ENCODE results near the gene MT1H. TPM values are rescaled to one million over a fixed set of nuclear protein-coding genes. Genes with fewer than 3 reads are reported as not detected.
"Not testable (repeated sequence)": the region's sequence is repeated elsewhere in the genome, so short reads cannot be mapped to it uniquely, and the experiment has no call there.

The MT1H gene
- total RNA-seq, 4 donors from 2014 or later, result 5.7 TPM; not detected in 3

GRCh38 chr16:56664506-56664905 lies 5.1 kb upstream of the MT1H start:
- no peaks in the 10 kb centered on the region for H3K36me3 ChIP-seq
- H3K4me1 ChIP-seq, result peaks cover 19 to 42% (median 19%) of the 10 kb centered on the region in 3 donors
- H3K4me3 ChIP-seq, result no peak overlapping the region
- TF ChIP-seq CTCF (IDR thresholded peaks at IDR 0.05) (no peak), POLR2A (IDR thresholded peaks at IDR 0.05) (no peak)
- H3K9me3 ChIP-seq, result no peaks in the 10 kb centered on the region
- H3K27me3 ChIP-seq, result peaks cover 0 to 100% (median 10%) of the 10 kb centered on the region in 4 donors
- H3K27ac ChIP-seq, result no peak overlapping the region
- 93 to 100% methylated on average over 1 of the region's 1 CpG for WGBS, 2 donors
- intact Hi-C loops (cut with DNase I), result no loop called here
- no peak for DNase-seq

GRCh38 chr16:56665286-56666261 lies 4.0 kb upstream of the MT1H start:
- H3K36me3 ChIP-seq; H3K4me3 ChIP-seq; H3K9me3 ChIP-seq; intact Hi-C loops (cut with DNase I); DNase-seq: not testable (repeated sequence)
- H3K27ac ChIP-seq, result peak overlapping the region in 1 of 4 donors; percentile 29
- peaks cover 0 to 100% (median 10%) of the 10 kb centered on the region in 4 donors for H3K27me3 ChIP-seq
- H3K4me1 ChIP-seq, result peaks cover 19 to 50% (median 25%) of the 10 kb centered on the region in 3 donors
- 67 to 72% methylated on average over 8 of the region's 8 CpGs for WGBS, 2 donors

- intact Hi-C loops (cut with DNase I), result no loop called here
- Histone ChIP-seq H3K27ac (peak within 1 kb of the TSS in 2 of 4 donors; percentile 31 to 61), H3K4me1 (peaks cover 14 to 47% (median 25%) of the 10 kb centered on the region in 3 donors), H3K27me3 (peaks cover 0 to 100% (median 4%) of the 10 kb centered on the region in 4 donors), H3K36me3 (no peaks in the 10 kb centered on the region), H3K4me3 (peak within 1 kb of the TSS in 3 of 4 donors; percentile 20 to 54 (median 40)), H3K9me3 (no peaks in the 10 kb centered on the region)
- WGBS, 2 donors, result 13 to 21% methylated on average over 28 to 30 of the region's 46 CpGs
- DNase-seq, result no peak
- peak in 2 of 4 donors; percentile 37 to 56 for TF ChIP-seq POLR2A (IDR thresholded peaks at IDR 0.05)
- no peak for TF ChIP-seq CTCF (IDR thresholded peaks at IDR 0.05)
Observed at GRCh38 chr16:56667581-56668571, 1.7 kb upstream of the MT1H start, which contains the start of gene MT1G. TSS of gene MT1G (minus strand) at chr16:56668065. CDS start at chr16:56667993, 72 bp downstream.

DNA sequence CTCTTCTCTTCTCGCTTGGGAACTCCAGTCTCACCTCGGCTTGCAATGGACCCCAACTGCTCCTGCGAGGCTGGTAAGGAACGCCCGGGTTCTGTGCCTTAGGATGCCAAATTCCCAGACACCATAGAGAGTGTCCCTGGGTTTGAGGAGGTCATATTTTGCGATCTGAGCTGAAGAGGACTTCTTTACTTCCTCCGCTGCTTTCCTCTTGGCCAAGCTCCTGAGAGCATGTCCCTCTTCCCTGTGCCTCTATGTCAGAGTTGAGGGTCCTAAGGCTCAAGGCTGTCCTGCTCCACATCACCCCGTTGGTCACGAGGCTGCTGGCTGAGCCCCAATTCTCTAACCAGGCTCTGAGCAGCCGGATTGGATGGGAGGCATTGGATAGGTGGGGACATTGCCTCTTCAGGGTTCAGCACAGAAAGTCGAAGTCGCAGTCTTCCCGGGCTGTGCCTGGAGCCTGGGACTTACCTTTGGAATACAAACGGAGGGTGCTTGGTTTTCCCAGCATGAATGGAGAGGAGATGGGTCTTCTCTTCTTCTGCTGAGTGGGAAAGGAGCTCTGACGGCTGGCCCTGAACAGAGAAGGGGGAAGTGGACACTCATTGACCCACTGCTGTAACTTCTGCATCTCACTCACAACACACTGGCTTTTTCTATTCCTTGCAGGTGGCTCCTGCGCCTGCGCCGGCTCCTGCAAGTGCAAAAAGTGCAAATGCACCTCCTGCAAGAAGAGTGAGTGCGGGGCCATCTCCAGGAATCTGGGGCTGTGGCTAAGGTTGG lies 416 bp downstream of the MT1H start:
- Histone ChIP-seq H3K27ac (no peak overlapping the region), H3K36me3 (no peaks in the 10 kb centered on the region), H3K4me3 (peak overlapping the region in 3 of 4 donors; percentile 3 to 46 (median 24)), H3K27me3 (peaks cover 0 to 90% (median 0%) of the 10 kb centered on the region in 4 donors), H3K4me1 (peaks cover 14 to 41% (median 25%) of the 10 kb centered on the region in 3 donors), H3K9me3 (no peaks in the 10 kb centered on the region)
- TF ChIP-seq CTCF (IDR thresholded peaks at IDR 0.05) (no peak), POLR2A (IDR thresholded peaks at IDR 0.05) (no peak)
- no peak for DNase-seq
- intact Hi-C loops (cut with DNase I), result no loop called here
- WGBS, 2 donors, result 0 to 50% methylated on average over 1 to 8 of the region's 19 CpGs

DNA sequence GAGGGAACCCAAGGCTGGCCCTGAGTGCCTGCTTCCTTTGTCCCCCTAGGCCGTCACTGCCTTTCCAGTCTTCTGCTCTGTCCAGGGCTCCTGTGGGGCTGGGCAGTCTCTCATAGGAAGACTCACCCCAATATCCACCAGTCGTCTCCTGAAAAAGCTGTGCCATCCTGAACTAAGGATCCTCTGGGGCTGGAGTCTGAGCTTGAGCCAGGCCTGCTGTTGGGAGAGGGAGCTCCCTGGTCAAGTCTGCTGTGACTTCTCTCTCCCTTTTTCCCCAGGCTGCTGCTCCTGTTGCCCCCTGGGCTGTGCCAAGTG lies 963 bp downstream of the MT1H start:
- Histone ChIP-seq H3K4me1 (peaks cover 14 to 40% (median 26%) of the 10 kb centered on the region in 3 donors), H3K36me3 (no peaks in the 10 kb centered on the region), H3K4me3 (no peak overlapping the region), H3K9me3 (no peaks in the 10 kb centered on the region), H3K27me3 (peaks cover 0 to 90% (median 0%) of the 10 kb centered on the region in 4 donors), H3K27ac (no peak overlapping the region)
- TF ChIP-seq POLR2A (IDR thresholded peaks at IDR 0.05) (no peak), CTCF (IDR thresholded peaks at IDR 0.05) (no peak)
- 93 to 100% methylated on average over 2 of the region's 2 CpGs for WGBS, 2 donors
- intact Hi-C loops (cut with DNase I), result no loop called here
- no peak for DNase-seq

- H3K27me3 ChIP-seq, result peaks cover 0 to 90% (median 0%) of the 10 kb centered on the region in 4 donors
- intact Hi-C loops (cut with DNase I); DNase-seq; H3K27ac ChIP-seq; H3K36me3 ChIP-seq; H3K9me3 ChIP-seq; H3K4me3 ChIP-seq: not testable (repeated sequence)
- H3K4me1 ChIP-seq, result peaks cover 14 to 51% (median 32%) of the 10 kb centered on the region in 3 donors
- 54 to 59% methylated on average over 2 of the region's 2 CpGs for WGBS, 2 donors
Observed at GRCh38 chr16:56671691-56672090, 2.1 kb downstream of the MT1H start.

- H3K9me3 ChIP-seq; H3K36me3 ChIP-seq; H3K4me3 ChIP-seq; intact Hi-C loops (cut with DNase I); H3K27ac ChIP-seq; DNase-seq: not testable (repeated sequence)
- 69 to 86% methylated on average over 3 of the region's 3 CpGs for WGBS, 2 donors
- H3K4me1 ChIP-seq, result peaks cover 14 to 46% (median 32%) of the 10 kb centered on the region in 3 donors
- H3K27me3 ChIP-seq, result peaks cover 0 to 89% (median 0%) of the 10 kb centered on the region in 4 donors
Observed at GRCh38 chr16:56672171-56672570, 2.6 kb downstream of the MT1H start.

All from esophagus squamous epithelium (tissue), 5 donors.